HEK293 (cell line): Measurements from ENCODE around the gene DPH2.

Source experiments
- CTCF ChIA-PET: fragments of 350-600 bp; formaldehyde crosslinking; extraction: SDS; loops from one replicate; lab custom pipeline; 2021; ENCODE audit warnings: antibody characterized with exemption; lab: Yijun Ruan, JAX
- POLR2A ChIA-PET: fragments of 300-600 bp; formaldehyde crosslinking; extraction: SDS; loops from one replicate; lab custom pipeline; 2020; ENCODE audit warnings: antibody characterized with exemption, inconsistent platforms; lab: Yijun Ruan, JAX
- H3K27ac ChIP-seq: fragments of 200-500 bp; sonication (Bioruptor generic); 2 replicates; pipeline ENCODE4 v1.5.1; 2014; ENCODE audit warnings: low read depth, low read length, control low read depth, inconsistent platforms; ENCODE audit errors: extremely low read depth
- H3K36me3 ChIP-seq, 2 experiments: fragments of 200-500 bp in 1 of 2; sonication (Bioruptor generic) in 1 of 2; 1 replicate in 1 of 2; 2 replicates in 1 of 2; pipeline ENCODE4 v1.5.1; 2014 to 2017; ENCODE audit warnings: inconsistent platforms in 2 of 2, low read length in 2 of 2; ENCODE audit not compliant: control insufficient read depth in 2 of 2, insufficient read depth in 1 of 2
- H3K4me1 ChIP-seq: fragments of 200-500 bp; sonication (Bioruptor generic); 2 replicates; pipeline ENCODE4 v1.5.1; 2014; ENCODE audit warnings: mild to moderate bottlenecking, low read length, inconsistent platforms; ENCODE audit not compliant: control insufficient read depth, insufficient read depth
- H3K4me3 ChIP-seq: 2 replicates; pipeline ENCODE4 v1.5.1; 2011; ENCODE audit warnings: low read depth, mild to moderate bottlenecking, control low read depth, low read length, moderate library complexity
- H3K9me3 ChIP-seq: fragments of 200-500 bp; sonication (Bioruptor generic); 2 replicates; pipeline ENCODE4 v1.5.1; 2014; ENCODE audit warnings: low read depth, low read length, inconsistent platforms; ENCODE audit not compliant: control insufficient read depth, insufficient read depth
- BCL11A ChIP-seq: fragments of 450-650 bp; formaldehyde crosslinking; IDR thresholded peaks from 2 replicates; pipeline ENCODE4 v1.5.1; 2016; ENCODE audit warnings: low read depth, missing biosample characterization, missing genetic modification characterization
- BCL6B ChIP-seq: fragments of 450-650 bp; formaldehyde crosslinking; IDR thresholded peaks from 2 replicates; pipeline ENCODE4 v1.5.1; 2017; ENCODE audit warnings: missing biosample characterization, missing genetic modification characterization
- IKZF3 ChIP-seq: fragments of 450-650 bp; IDR thresholded peaks from 2 replicates; pipeline ENCODE4 v1.5.0; 2018; ENCODE audit warnings: missing biosample characterization, mild to moderate bottlenecking, missing genetic modification characterization, moderate library complexity
- KLF17 ChIP-seq: fragments of 450-650 bp; formaldehyde crosslinking; IDR thresholded peaks from 2 replicates; pipeline ENCODE4 v1.5.1; 2016; ENCODE audit warnings: missing biosample characterization, missing genetic modification characterization
- SETDB1 ChIP-seq: IDR thresholded peaks from one replicate; pipeline ENCODE4 v1.6.1; 2017; ENCODE audit warnings: mild to moderate bottlenecking, low read length, moderate library complexity, mixed read lengths; ENCODE audit not compliant: insufficient read length
- SP2 ChIP-seq: fragments of 450-650 bp; formaldehyde crosslinking; IDR thresholded peaks from 2 replicates; pipeline ENCODE4 v1.5.1; 2016; ENCODE audit warnings: missing biosample characterization, missing genetic modification characterization
- TRIM28 ChIP-seq: IDR thresholded peaks from 2 replicates; pipeline ENCODE4 v1.6.1; 2011; ENCODE audit warnings: low read length, control low read depth, borderline replicate concordance
- ZFP3 ChIP-seq: fragments of 450-650 bp; formaldehyde crosslinking; IDR thresholded peaks from 2 replicates; pipeline ENCODE4 v1.5.1; 2016; ENCODE audit warnings: low read depth, missing biosample characterization, missing genetic modification characterization
- ZIC2 ChIP-seq: fragments of 450-650 bp; formaldehyde crosslinking; IDR thresholded peaks from 2 replicates; pipeline ENCODE4 v1.5.1; 2016; ENCODE audit warnings: missing biosample characterization, missing genetic modification characterization
- ZNF155 ChIP-seq: fragments of 450-650 bp; formaldehyde crosslinking; IDR thresholded peaks from 2 replicates; pipeline ENCODE4 v1.5.1; 2016; ENCODE audit warnings: missing biosample characterization, missing genetic modification characterization
- ZNF221 ChIP-seq: fragments of 450-650 bp; formaldehyde crosslinking; IDR thresholded peaks from 2 replicates; pipeline ENCODE4 v1.5.1; 2017; ENCODE audit warnings: missing biosample characterization, missing genetic modification characterization, borderline replicate concordance
- ZNF248 ChIP-seq: fragments of 450-650 bp; formaldehyde crosslinking; IDR thresholded peaks from 2 replicates; pipeline ENCODE4 v1.5.1; 2017; ENCODE audit warnings: missing biosample characterization, missing genetic modification characterization
- ZNF398 ChIP-seq: fragments of 450-650 bp; formaldehyde crosslinking; IDR thresholded peaks from 2 replicates; pipeline ENCODE4 v1.5.1; 2017; ENCODE audit warnings: missing biosample characterization, missing genetic modification characterization
- ZNF416 ChIP-seq: fragments of 450-650 bp; formaldehyde crosslinking; IDR thresholded peaks from 2 replicates; pipeline ENCODE4 v1.5.1; 2016; ENCODE audit warnings: missing biosample characterization, missing genetic modification characterization
- ZNF510 ChIP-seq: fragments of 450-650 bp; formaldehyde crosslinking; IDR thresholded peaks from 2 replicates; pipeline ENCODE4 v1.5.1; 2018; ENCODE audit warnings: mild to moderate bottlenecking, missing genetic modification characterization, missing biosample characterization; ENCODE audit not compliant: insufficient replicate concordance
- ZNF513 ChIP-seq: fragments of 450-650 bp; IDR thresholded peaks from 2 replicates; pipeline ENCODE4 v1.5.1; 2018; ENCODE audit warnings: missing biosample characterization, missing genetic modification characterization
- ZNF548 ChIP-seq: fragments of 450-650 bp; formaldehyde crosslinking; IDR thresholded peaks from 2 replicates; pipeline ENCODE4 v1.5.1; 2016; ENCODE audit warnings: missing biosample characterization, missing genetic modification characterization
- ZNF558 ChIP-seq: fragments of 450-650 bp; formaldehyde crosslinking; IDR thresholded peaks from 2 replicates; pipeline ENCODE4 v1.5.1; 2016; ENCODE audit warnings: missing biosample characterization, missing genetic modification characterization
- ZNF664 ChIP-seq: fragments of 450-650 bp; formaldehyde crosslinking; IDR thresholded peaks from 2 replicates; pipeline ENCODE4 v1.5.1; 2016; ENCODE audit warnings: missing biosample characterization, missing genetic modification characterization
- ZNF692 ChIP-seq: fragments of 450-650 bp; formaldehyde crosslinking; IDR thresholded peaks from 2 replicates; pipeline ENCODE4 v1.5.1; 2016; ENCODE audit warnings: missing biosample characterization, missing genetic modification characterization
- ZNF777 ChIP-seq: fragments of 450-650 bp; formaldehyde crosslinking; IDR thresholded peaks from 2 replicates; pipeline ENCODE4 v1.5.1; 2017; ENCODE audit warnings: missing biosample characterization, missing genetic modification characterization, borderline replicate concordance
- ZSCAN4 ChIP-seq: fragments of 450-650 bp; formaldehyde crosslinking; IDR thresholded peaks from 2 replicates; pipeline ENCODE4 v1.5.1; 2017; ENCODE audit warnings: missing biosample characterization, missing genetic modification characterization

The DPH2 gene

GRCh38 chr1:44012941-44013609, 43.3 kb downstream of the DPH2 start (continued):
- no peak for TF ChIP-seq ZSCAN4 (tag by site-specific recombination)
- no peak for TF ChIP-seq ZNF221 (tag by site-specific recombination)
- no peak for TF ChIP-seq IKZF3
- TF ChIP-seq SETDB1, result no peak
- no peak for TF ChIP-seq ZNF416

GRCh38 chr1:44013949-44014348, 44.1 kb downstream of the DPH2 start:
- TF ChIP-seq ZNF398 (tag by site-specific recombination) (0 out of 2 replicates have a peak, but pooled peaks have one; percentile 37), TRIM28 (no peak), ZIC2 (peak; percentile 98)
- Histone ChIP-seq H3K4me3 (no peak overlapping the region), H3K9me3 (no peaks in the 10 kb centered on the region), H3K27ac (no peak overlapping the region), H3K4me1 (no peaks in the 10 kb centered on the region), H3K36me3 (no peaks in the 10 kb centered on the region)
- ChIA-PET POLR2A (interaction anchor here (1.6 kb wide), 1 partner anchor 22 kb away, joined by 4 read pairs; no protein-coding TSS in a partner anchor), CTCF (interaction anchor here (0.6 to 3.4 kb wide), 7 partner anchors 8 to 250 kb away, joined by 4 to 20 read pairs (median 6); no protein-coding TSS in a partner anchor)

- Histone ChIP-seq H3K4me1 (no peaks in the 10 kb centered on the region), H3K4me3 (no peak overlapping the region), H3K9me3 (no peaks in the 10 kb centered on the region), H3K27ac (no peak overlapping the region), H3K36me3 (no peaks in the 10 kb centered on the region)
- POLR2A ChIA-PET, result interaction anchor here (1.6 kb wide), 1 partner anchor 22 kb away, joined by 4 read pairs; no protein-coding TSS in a partner anchor
- CTCF ChIA-PET, result interaction anchor here (0.7 to 3.4 kb wide), 7 partner anchors 8 to 485 kb away, joined by 3 to 20 read pairs (median 6); no protein-coding TSS in a partner anchor
- TF ChIP-seq BCL11A (no peak), ZNF558 (tag by site-specific recombination) (no peak), ZNF664 (tag by site-specific recombination) (no peak), ZFP3 (tag by site-specific recombination) (no peak), ZNF416 (no peak), ZNF548 (no peak), ZNF513 (tag by site-specific recombination) (no peak), BCL6B (no peak), ZNF155 (tag by site-specific recombination) (no peak), SP2 (tag by site-specific recombination) (no peak), ZIC2 (0 out of 2 replicates have a peak, but pooled peaks have one; percentile 10), ZNF692 (tag by site-specific recombination) (no peak), ZNF248 (no peak), ZNF510 (no peak), KLF17 (tag by site-specific recombination) (0 out of 2 replicates have a peak, but pooled peaks have one; percentile 25), ZNF777 (tag by site-specific recombination) (no peak)
Observed at GRCh38 chr1:44014365-44015104, 44.7 kb downstream of the DPH2 start.
